Thyroid gland (tissue), 4 donors: ENCODE measurements around the gene EIF6.

Experiments used
- POLR2A ChIP-seq, 2 donors: fragments of 450-650 bp; IDR thresholded peaks; one replicate each; pipeline ENCODE4 v1.6.1; 2017; ENCODE audit warnings: antibody characterized with exemption in 2 of 2, mild to moderate bottlenecking in 2 of 2, moderate library complexity in 1 of 2
- TF ChIP-seq, protein P1 (sequence below), 6 experiments: fragments of 200-600 bp in 3 of 6; fragments of 450-650 bp in 3 of 6; sonication (generic) in 3 of 6; IDR thresholded peaks; one replicate each; pipeline ENCODE4 v1.5.1; 2016 to 2019; ENCODE audit warnings: antibody characterized with exemption in 6 of 6, mild to moderate bottlenecking in 2 of 6, inconsistent platforms in 1 of 6, moderate library complexity in 1 of 6

DNA sequence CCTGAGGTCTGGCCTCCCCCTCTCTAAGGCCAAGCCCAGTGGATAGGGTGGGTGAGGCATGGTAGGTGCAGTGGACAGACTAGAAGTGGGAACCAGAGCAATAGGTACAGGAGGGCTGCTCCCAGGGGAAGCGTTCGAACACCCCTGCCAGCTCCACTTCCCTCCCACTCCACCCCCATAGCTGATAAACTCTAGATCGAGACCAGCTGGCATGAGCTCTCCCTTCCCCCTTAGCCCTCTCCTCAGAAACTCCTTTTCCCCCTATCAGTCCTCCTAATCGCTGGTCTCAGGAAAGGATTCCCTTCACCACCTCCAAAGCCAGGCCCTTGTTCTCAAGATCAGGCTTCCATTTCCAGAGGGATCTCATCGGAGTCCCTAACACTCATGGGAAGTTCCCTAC, 13.7 kb upstream of the EIF6 start:
- TF ChIP-seq, protein P1, sequence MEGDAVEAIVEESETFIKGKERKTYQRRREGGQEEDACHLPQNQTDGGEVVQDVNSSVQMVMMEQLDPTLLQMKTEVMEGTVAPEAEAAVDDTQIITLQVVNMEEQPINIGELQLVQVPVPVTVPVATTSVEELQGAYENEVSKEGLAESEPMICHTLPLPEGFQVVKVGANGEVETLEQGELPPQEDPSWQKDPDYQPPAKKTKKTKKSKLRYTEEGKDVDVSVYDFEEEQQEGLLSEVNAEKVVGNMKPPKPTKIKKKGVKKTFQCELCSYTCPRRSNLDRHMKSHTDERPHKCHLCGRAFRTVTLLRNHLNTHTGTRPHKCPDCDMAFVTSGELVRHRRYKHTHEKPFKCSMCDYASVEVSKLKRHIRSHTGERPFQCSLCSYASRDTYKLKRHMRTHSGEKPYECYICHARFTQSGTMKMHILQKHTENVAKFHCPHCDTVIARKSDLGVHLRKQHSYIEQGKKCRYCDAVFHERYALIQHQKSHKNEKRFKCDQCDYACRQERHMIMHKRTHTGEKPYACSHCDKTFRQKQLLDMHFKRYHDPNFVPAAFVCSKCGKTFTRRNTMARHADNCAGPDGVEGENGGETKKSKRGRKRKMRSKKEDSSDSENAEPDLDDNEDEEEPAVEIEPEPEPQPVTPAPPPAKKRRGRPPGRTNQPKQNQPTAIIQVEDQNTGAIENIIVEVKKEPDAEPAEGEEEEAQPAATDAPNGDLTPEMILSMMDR (IDR thresholded peaks at IDR 0.05): no peak
- TF ChIP-seq POLR2A (IDR thresholded peaks at IDR 0.05): no peak
